Inferior parietal cortex (tissue), 1 donor: Measurements from ENCODE around the gene CHST4.
A peak's percentile ranks its signal among the peaks of the same experiment; 100 is the strongest.
"Not testable (repeated sequence)": the region's sequence is repeated elsewhere in the genome, so short reads cannot be mapped to it uniquely, and the experiment has no call there.

Experiments
- DNase-seq: peaks from one replicate; pipeline ENCODE4 v3.0.0-alpha.2; 2016; ENCODE audit errors: extremely low spot score

The CHST4 gene

GRCh38 chr16:71524566-71525553 is 1.4 kb upstream of the CHST4 start:
- DNase-seq: no peak

- DNase-seq: no peak
Observed at GRCh38 chr16:71528257-71528656, 2.0 kb downstream of the CHST4 start.

GRCh38 chr16:71528863-71529262 is 2.6 kb downstream of the CHST4 start:
- no peak for DNase-seq

- DNase-seq: no peak
Observed at GRCh38 chr16:71532366-71532765, 6.1 kb downstream of the CHST4 start.

- no peak for DNase-seq
Observed at GRCh38 chr16:71536752-71537499, 10.7 kb downstream of the CHST4 start.

GRCh38 chr16:71537643-71538042 is 11.4 kb downstream of the CHST4 start:
- DNase-seq: peak; percentile 45

GRCh38 chr16:71542377-71542776 is 16.2 kb downstream of the CHST4 start:
- no peak for DNase-seq

GRCh38 chr16:71547168-71547567 is 20.9 kb downstream of the CHST4 start:
- DNase-seq: no peak

- no peak for DNase-seq
Observed at GRCh38 chr16:71552698-71553503, 26.7 kb downstream of the CHST4 start.

- no peak for DNase-seq
Observed at GRCh38 chr16:71555230-71555891, 29.1 kb downstream of the CHST4 start.

GRCh38 chr16:71557299-71557698 is 31.1 kb downstream of the CHST4 start:
- no peak for DNase-seq

- no peak for DNase-seq
Observed at GRCh38 chr16:71557954-71558582, 31.8 kb downstream of the CHST4 start.

GRCh38 chr16:71559855-71560254 is 33.6 kb downstream of the CHST4 start:
- DNase-seq: no peak

- not testable (repeated sequence) for DNase-seq
Observed at GRCh38 chr16:71561886-71562285, 35.7 kb downstream of the CHST4 start.

- no peak for DNase-seq
Observed at GRCh38 chr16:71562552-71562951, 36.3 kb downstream of the CHST4 start.

- no peak for DNase-seq
Observed at GRCh38 chr16:71564335-71564967, 38.2 kb downstream of the CHST4 start.

GRCh38 chr16:71565812-71566700 is 39.8 kb downstream of the CHST4 start:
- DNase-seq: no peak

GRCh38 chr16:71567931-71568330 is 41.7 kb downstream of the CHST4 start:
- no peak for DNase-seq

GRCh38 chr16:71568551-71568950 is 42.3 kb downstream of the CHST4 start:
- no peak for DNase-seq
